Panc1 (cell line): Measurements from ENCODE around the gene CNTNAP4. TPM values are rescaled to one million over a fixed set of nuclear protein-coding genes. Genes with fewer than 3 reads are reported as not detected.

Experiments
- ATAC-seq: fragments of 200-7000 bp; cut with Tn5 transposase; 2 replicates; pipeline ENCODE4 v1.9.1; 2020; ENCODE audit warnings: mild to moderate bottlenecking, moderate library complexity
- BruUV-seq: library from RNA; stranded (reverse); fragments of 400-500 nt; replicated peaks from 2 replicates; lab custom pipeline; 2021; lab: Mats Ljungman, UMichigan
- CTCF ChIA-PET: fragments of 300-600 bp; sonication (Branson Sonifier 250); formaldehyde crosslinking; loops from one replicate; lab custom pipeline; 2022; ENCODE audit warnings: antibody characterized with exemption; lab: Charles Lee
- POLR2A ChIA-PET: fragments of 300-600 bp; sonication (Branson Sonifier 250); formaldehyde crosslinking; loops from one replicate; lab custom pipeline; 2022; ENCODE audit warnings: antibody characterized with exemption; lab: Charles Lee
- DNase-seq: peaks from one replicate; pipeline ENCODE4 v3.0.0-alpha.2; 2010; ENCODE audit warnings: low read depth, low spot score
- H3K27ac ChIP-seq: 2 replicates; pipeline ENCODE4 v1.5.1; 2011; ENCODE audit warnings: mild to moderate bottlenecking, low read length, inconsistent platforms
- H3K27me3 ChIP-seq: fragments of 200-500 bp; sonication (Bioruptor generic); 2 replicates; pipeline ENCODE4 v1.6.0; 2014; ENCODE audit warnings: low read length, inconsistent platforms; ENCODE audit not compliant: control insufficient read depth, insufficient read depth
- H3K36me3 ChIP-seq: fragments of 200-500 bp; sonication (Bioruptor generic); 2 replicates; pipeline ENCODE4 v1.5.1; 2014; ENCODE audit warnings: inconsistent platforms, mild to moderate bottlenecking, low read length, moderate library complexity; ENCODE audit not compliant: control insufficient read depth, insufficient read depth
- H3K4me1 ChIP-seq: 2 replicates; pipeline ENCODE4 v1.5.1; 2011; ENCODE audit warnings: inconsistent platforms, mild to moderate bottlenecking, low read length, moderate library complexity; ENCODE audit not compliant: control insufficient read depth, insufficient read depth
- H3K4me3 ChIP-seq, 2 experiments: 2 replicates each; pipeline ENCODE4 v1.5.1; 2011 to 2012; ENCODE audit warnings: low read depth in 2 of 2, low read length in 2 of 2, mild to moderate bottlenecking in 2 of 2, inconsistent platforms in 1 of 2, moderate library complexity in 1 of 2
- H3K9me3 ChIP-seq: fragments of 200-500 bp; sonication (Bioruptor generic); 2 replicates; pipeline ENCODE4 v1.5.1; 2014; ENCODE audit warnings: low read depth, mild to moderate bottlenecking, inconsistent platforms, low read length, moderate library complexity; ENCODE audit not compliant: control insufficient read depth, insufficient read depth
- CTCF ChIP-seq: fragments of 450-650 bp; IDR thresholded peaks from 2 replicates; pipeline ENCODE4 v1.5.1; 2017; ENCODE audit warnings: mild to moderate bottlenecking
- POLR2AphosphoS5 ChIP-seq: IDR thresholded peaks from 2 replicates; pipeline ENCODE4 v1.6.1; 2012; ENCODE audit warnings: mild to moderate bottlenecking, low read depth, low read length, moderate library complexity
- REST ChIP-seq, 2 experiments: IDR thresholded peaks; 2 replicates each; pipeline ENCODE4 v1.6.1; 2011 to 2012; ENCODE audit warnings: low read depth in 2 of 2, control low read depth in 1 of 2, low read length in 1 of 2, mild to moderate bottlenecking in 1 of 2, moderate library complexity in 1 of 2; ENCODE audit not compliant: insufficient read depth in 1 of 2
- SIN3A ChIP-seq: IDR thresholded peaks from 2 replicates; pipeline ENCODE4 v1.6.1; 2012; ENCODE audit warnings: low read depth, mild to moderate bottlenecking, low read length, moderate library complexity, borderline replicate concordance; ENCODE audit not compliant: insufficient read depth
- TCF7L2 ChIP-seq: IDR thresholded peaks from 2 replicates; pipeline ENCODE4 v1.6.1; 2011; ENCODE audit warnings: mild to moderate bottlenecking, low read depth, low read length, inconsistent platforms
- in situ Hi-C: cut with HindIII; loops from 2 replicates; pipeline ENCODE4 v1.10.0; 2016; ENCODE audit warnings: low sequenced_read_pairs, low pct_unique_long_range_greater_than_20kb
- intact Hi-C: fragments of 100-400 bp; cut with micrococcal nuclease; formaldehyde crosslinking; loops from one replicate; pipeline ENCODE4 v1.10.0; 2022; ENCODE audit not compliant: unreplicated experiment
- total RNA-seq: library from RNA; stranded (reverse); gene quantifications from one replicate; pipeline ENCODE4 v1.2.1, GENCODE V29; 2021; ENCODE audit not compliant: unreplicated experiment

Gene CNTNAP4
- total RNA-seq, 1 experiment from 2014 or later: not detected

DNA sequence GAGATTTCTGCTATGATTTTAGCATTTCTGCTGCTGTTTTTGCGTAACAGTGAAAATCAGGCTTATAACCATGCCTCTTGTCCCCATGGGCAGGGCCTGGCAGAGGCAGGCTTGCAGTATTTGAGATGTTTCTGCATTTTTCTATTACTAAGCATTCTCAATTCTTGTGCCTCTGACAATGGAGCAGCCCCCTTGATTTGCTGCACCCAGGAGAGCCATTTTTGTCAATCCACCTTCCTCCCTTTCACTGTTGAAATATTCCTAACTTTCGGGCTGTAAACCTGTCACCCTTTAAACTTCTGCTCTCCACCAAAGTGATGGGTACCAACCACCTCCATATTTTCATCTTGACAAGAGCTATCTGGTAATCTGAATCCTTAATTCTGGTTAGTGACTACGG is 178.1 kb downstream of the CNTNAP4 start:
- DNase-seq (no peak), ATAC-seq (no peak)
- H3K27me3 ChIP-seq: no peaks in the 10 kb centered on the region
- no peaks in the 10 kb centered on the region for H3K9me3 ChIP-seq
- TF ChIP-seq REST (IDR thresholded peaks at IDR 0.05; ENCODE audit: insufficient read depth in 1 of 2, low read depth in 2 of 2, low read length in 1 of 2) (no peak), SIN3A (no peak), POLR2AphosphoS5 (no peak), CTCF (no peak), TCF7L2 (no peak)
- no peaks in the 10 kb centered on the region for H3K36me3 ChIP-seq
- CTCF ChIA-PET: no interaction called here
- no TSS peak for BruUV-seq
- in situ Hi-C loops (no loop called here), intact Hi-C loops (no loop called here)
- H3K4me1 ChIP-seq: no peaks in the 10 kb centered on the region
- POLR2A ChIA-PET: no interaction called here
- H3K27ac ChIP-seq: no peak overlapping the region
- no peak overlapping the region for H3K4me3 ChIP-seq

DNA sequence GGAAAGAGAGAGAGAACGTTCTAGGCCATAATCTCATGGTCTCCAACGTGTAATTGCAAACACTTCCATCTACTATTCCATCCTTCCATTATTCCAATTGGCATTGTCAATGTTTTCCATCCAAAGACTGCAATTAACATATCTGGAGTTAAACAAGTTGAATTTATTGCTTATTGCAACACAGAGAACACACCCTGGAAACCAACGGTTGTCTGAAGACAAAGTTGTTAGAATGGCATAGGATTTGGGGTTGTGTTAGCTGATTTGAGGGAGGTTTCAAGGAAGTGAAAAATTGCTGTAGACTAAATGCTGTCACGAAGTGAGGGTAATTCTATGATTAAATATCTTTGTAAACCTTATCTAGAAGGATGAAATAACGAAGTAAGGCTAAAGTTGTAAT is 178.8 kb downstream of the CNTNAP4 start:
- TF ChIP-seq SIN3A (no peak), REST (IDR thresholded peaks at IDR 0.05; ENCODE audit: insufficient read depth in 1 of 2, low read depth in 2 of 2, low read length in 1 of 2) (no peak), TCF7L2 (no peak)
- intact Hi-C loops: no loop called here
- H3K4me3 ChIP-seq: no peak overlapping the region
- no TSS peak for BruUV-seq
- no peaks in the 10 kb centered on the region for H3K9me3 ChIP-seq
- DNase-seq: no peak
- no peak overlapping the region for H3K27ac ChIP-seq
- ATAC-seq: no peak
- in situ Hi-C loops: no loop called here
- no peaks in the 10 kb centered on the region for H3K4me1 ChIP-seq
- H3K36me3 ChIP-seq: no peaks in the 10 kb centered on the region
- ChIA-PET CTCF (no interaction called here), POLR2A (no interaction called here)
- H3K27me3 ChIP-seq: no peaks in the 10 kb centered on the region
